Amniotic epithelial cell (primary cell): ENCODE measurements around the gene DDAH1.
A peak's percentile ranks its signal among the peaks of the same experiment; 100 is the strongest.

ENCODE experiments used
- DNase-seq: peaks from one replicate; pipeline ENCODE4 v3.0.0-alpha.2; 2010; ENCODE audit warnings: low read depth

DDAH1 gene

DNA sequence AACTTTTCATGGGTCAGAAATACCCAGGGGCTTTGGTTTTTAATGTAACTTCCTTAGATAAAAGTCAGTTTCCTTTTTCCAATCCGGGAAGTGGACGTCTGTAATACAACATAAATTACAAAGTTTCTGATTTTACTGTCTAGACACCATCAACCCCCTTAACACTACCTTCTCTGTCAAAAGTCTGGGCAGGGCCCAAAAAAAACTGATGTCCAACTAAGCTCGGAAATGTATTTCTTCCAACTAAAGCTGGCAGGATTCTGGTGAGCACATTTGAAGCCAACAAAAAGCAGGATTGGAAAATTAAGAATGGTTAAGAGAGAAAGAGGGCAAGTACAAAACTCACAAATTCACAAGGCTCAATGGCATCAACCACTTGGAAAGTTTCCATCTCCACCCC is 24.3 kb downstream of the DDAH1 start:
- no peak for DNase-seq

GRCh38 chr1:85438353-85438752 is 26.6 kb downstream of the DDAH1 start:
- no peak for DNase-seq

DNA sequence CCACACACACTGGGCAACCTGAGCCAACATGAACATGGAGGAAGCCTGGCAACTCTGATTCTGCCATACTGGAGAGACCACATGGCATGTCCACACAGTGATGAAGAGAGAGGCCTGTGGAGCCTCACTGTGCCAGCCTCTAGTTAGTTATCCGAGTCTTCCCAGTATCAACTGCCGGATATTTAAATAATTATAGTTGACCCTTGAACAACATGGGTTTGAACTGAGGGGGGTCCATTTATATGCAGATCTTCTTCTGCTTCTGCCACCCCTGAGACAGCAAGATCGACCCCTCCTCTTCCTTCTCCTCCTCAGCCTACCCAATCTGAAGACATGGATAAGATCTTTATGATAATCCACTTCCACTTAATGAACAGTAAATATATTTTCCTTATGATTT is 27.8 kb downstream of the DDAH1 start:
- DNase-seq: no peak

GRCh38 chr1:85433096-85433495 is 31.9 kb downstream of the DDAH1 start:
- no peak for DNase-seq

DNA sequence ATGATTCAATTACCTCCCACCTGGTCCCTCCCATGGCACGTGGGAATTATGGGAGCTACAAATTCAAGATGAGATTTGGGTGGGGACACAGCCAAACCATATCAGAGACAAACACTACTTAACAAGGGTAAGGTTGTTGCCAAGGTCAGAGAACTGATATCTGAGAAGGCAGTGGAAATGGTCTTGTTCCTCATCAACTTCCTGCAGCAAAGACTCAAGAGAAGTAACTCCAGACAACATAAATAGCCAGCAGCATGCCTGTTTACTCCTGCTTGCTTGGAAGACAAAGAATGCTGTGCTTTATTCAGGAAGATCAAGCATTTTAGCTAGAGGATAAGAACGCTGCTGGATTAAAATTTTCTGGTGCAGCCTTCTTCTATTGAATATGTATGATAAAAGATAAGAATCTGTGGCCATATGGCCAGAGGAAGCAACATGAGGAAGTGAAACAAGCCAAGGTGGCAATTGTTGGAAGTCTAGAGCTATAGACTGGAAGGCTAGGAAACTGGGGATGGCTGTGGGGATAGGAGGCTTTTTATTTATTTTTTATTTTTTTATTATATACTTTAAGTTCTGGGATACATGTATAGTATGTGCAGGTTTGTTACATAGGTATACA is 36.4 kb downstream of the DDAH1 start:
- no peak for DNase-seq

GRCh38 chr1:85427849-85428248 is 37.1 kb downstream of the DDAH1 start:
- DNase-seq: no peak

DNA sequence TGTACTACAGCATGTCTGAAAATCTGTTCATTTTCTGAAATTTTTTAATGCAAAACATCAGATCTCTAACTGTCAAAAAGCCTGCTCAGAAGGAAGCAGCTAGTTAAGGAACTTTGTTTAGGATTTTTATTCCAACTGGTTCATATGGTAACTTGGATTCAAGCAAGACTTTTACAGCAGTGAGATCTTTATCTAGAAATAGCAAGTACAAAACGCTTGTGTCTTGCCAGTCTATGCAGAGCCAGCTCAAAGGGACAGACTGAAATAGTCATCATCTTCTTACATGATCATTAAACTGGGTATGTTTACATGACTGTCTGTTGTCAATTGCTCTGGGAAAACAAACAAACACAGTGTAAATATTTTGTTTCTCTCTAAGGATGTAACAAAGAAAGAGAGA is 37.6 kb downstream of the DDAH1 start:
- DNase-seq: no peak

- DNase-seq: peak; percentile 18
These were observed 43.8 kb downstream of the DDAH1 start for GRCh38 chr1:85421179-85421578.

DNA sequence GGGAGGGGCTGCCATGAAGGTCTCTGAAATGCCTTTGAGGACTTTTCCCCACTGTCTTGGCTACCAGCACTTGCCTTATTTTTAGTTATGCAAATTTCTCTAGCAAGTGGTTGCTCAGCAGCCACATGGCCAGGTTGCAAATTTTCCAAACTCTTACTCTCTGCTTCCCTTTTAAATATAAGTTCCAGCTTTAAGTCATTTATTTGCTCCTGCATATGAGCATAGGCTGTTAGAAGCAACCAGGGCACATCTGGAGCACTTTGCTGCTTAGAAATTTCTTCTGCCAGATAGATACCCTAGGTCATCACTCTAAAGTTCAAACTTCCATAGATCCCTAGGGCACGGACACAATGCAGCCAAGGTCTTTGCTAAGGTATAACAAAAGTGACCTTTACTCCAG is 44.8 kb downstream of the DDAH1 start:
- no peak for DNase-seq

DNA sequence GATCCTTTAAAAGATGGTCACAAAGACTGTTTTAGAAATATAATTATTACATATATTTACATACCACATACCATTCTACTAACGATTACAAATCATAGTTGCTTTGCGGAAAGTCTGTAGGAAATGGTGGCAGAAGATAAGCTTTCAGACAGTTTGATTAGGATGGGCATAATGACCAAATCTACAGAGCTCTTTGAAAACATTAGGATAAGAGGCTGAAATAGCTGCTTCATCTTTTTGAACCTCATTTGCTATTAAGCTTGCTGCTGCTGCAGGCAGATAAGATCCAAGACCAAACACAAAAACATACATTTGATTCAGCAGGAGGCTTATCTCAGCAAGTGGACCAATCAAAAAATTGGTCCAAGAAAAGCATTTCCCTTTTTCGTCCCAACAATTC is 47.1 kb downstream of the DDAH1 start:
- DNase-seq: no peak

GRCh38 chr1:85417017-85417416 is 47.9 kb downstream of the DDAH1 start:
- DNase-seq: no peak

DNA sequence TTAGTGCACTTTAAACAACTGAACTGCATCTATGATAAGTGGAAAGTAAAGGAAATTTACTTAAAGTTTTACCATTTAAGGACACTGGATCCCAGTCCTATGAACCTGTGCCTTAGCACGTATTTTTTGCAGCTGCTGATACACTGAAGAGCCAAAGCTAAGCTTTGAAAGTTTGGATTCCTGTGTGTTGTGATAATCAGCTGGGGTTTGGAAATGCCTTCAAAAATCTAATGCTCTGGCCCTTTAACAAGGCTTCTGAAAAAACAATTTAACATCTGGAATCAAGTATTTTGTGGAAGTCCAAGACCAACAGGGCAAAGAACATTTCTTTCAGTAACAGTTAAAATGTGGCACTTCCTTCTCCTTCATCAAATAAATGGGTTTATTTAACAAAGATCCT is 51.8 kb downstream of the DDAH1 start:
- no peak for DNase-seq

GRCh38 chr1:85411567-85412305 is 53.2 kb downstream of the DDAH1 start:
- no peak for DNase-seq

GRCh38 chr1:85409516-85409915 is 55.4 kb downstream of the DDAH1 start:
- DNase-seq: no peak

DNA sequence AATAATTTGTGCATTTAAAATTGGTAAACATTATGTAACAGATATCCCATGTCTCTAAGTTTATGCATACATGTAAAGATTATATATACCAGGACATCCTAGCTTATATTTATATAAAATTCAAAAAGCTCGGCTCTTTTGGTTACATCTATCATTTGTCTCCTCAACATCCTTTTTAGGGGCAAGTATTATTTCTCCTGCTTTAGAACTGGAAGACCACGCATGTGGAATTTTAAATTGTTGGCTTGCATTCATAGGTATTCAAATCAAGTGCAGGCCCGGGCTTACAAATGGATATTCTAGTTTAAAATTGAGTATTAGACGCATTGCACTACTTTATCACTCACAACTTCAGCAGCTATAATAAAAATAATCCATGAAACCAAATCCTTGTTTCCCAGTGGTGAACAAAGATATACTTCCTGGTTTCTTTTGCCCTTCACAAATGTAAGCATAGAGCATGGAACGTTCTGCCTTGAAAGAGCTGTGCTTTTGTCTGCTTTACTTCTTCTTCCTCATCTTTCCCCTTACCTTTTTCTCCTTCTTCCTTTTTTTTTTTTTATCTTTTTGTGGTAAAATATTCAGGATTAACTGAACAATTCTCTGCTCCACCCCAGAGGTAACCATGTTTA is 57.1 kb downstream of the DDAH1 start:
- no peak for DNase-seq

DNA sequence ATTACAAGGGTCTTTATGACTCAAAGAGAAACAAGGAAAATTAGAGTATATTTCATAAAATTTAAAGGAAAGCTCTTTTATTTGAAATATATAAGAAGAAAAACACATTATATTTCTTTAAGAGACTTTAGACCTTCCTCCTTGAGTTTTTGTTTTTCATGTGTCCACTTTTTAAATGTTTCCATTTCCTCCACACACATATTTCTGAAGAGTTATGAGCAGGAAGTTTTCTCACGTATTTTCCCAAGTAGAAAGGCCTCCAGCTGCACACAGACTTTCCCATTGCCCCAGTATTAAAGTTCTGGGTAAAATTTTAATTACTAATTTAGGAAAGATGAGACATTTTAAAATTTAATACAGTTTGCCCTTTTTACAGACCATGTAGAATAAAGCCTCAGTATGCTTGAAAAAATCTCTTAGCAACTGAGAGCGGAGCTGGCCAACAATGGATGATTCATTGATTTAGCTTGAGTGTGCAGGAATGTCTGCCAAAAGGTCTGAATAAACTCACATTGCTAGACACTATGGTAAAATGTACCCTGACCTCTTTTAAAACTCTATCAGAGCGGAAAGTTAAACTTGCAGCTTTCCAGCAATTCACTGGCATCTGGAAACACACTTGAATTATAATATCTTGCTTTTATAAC is 57.9 kb downstream of the DDAH1 start:
- DNase-seq: peak; percentile 88

DNA sequence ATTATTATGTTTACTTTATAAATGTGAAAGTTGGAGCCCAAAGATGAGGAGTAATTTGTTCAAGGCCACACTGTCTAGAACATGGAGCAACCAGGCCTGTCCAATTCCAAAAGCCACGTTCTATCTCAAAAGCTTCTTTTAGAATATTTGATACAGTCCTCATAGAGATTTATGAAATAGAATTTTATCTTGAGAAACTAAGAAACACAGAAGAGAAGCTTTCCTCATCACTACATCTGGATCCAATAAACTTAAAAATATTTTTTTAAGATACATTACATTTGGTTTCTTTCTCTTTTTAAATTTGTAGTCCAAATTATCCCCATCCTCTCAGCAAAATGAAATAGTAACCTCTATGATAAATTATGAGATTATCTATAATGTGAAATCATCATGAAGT is 58.9 kb downstream of the DDAH1 start:
- no peak for DNase-seq

GRCh38 chr1:85404408-85404807 is 60.6 kb downstream of the DDAH1 start:
- DNase-seq: no peak

GRCh38 chr1:85398391-85399064 is 66.4 kb downstream of the DDAH1 start:
- DNase-seq: peak; percentile 83

GRCh38 chr1:85397490-85398032 is 67.4 kb downstream of the DDAH1 start:
- DNase-seq: no peak

DNA sequence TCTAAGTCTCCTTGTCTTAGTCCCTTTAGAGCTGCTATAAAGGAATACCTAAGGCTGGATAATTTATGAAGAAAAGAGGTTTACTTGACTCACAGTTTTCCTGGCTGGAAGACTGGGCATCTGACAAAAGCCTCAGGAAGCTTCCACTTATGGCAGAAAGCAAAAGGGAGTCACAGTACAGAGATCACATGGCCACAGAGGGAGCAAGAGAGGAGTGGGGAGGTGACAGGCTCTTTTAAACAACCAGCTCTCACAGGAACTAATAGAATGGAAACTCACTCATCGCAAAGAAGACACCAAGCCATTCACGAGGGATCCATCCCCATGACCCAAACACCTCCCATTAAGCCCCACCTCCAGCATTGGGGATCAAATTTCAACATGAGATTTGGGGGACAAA is 68.8 kb downstream of the DDAH1 start:
- no peak for DNase-seq

- peak; percentile 51 for DNase-seq
These were observed 70.8 kb downstream of the DDAH1 start for GRCh38 chr1:85394130-85394529.
